Skeletal muscle tissue (tissue), 4 donors: ENCODE measurements around the gene DNAJC16. TPM values are rescaled to one million over a fixed set of nuclear protein-coding genes. Genes with fewer than 3 reads are reported as not detected.
"Not testable (repeated sequence)": the region's sequence is repeated elsewhere in the genome, so short reads cannot be mapped to it uniquely, and the experiment has no call there.

ENCODE experiments used
- H3K27ac ChIP-seq: one replicate; pipeline ENCODE4 v1.7.0; 2013; ENCODE audit warnings: mild to moderate bottlenecking, low read depth, low read length, inconsistent platforms
- H3K27me3 ChIP-seq, 3 donors: one replicate each; pipeline ENCODE4 v1.7.0; 2013; ENCODE audit warnings: low read length in 3 of 3; ENCODE audit not compliant: control insufficient read depth in 3 of 3, insufficient read depth in 3 of 3
- H3K36me3 ChIP-seq, 3 donors: one replicate each; pipeline ENCODE4 v1.7.0; 2013; ENCODE audit warnings: low read length in 3 of 3; ENCODE audit not compliant: control insufficient read depth in 3 of 3, insufficient read depth in 3 of 3
- H3K4me1 ChIP-seq, 3 donors: one replicate each; pipeline ENCODE4 v1.7.0; 2013; ENCODE audit warnings: low read length in 3 of 3, mild to moderate bottlenecking in 3 of 3; ENCODE audit not compliant: control insufficient read depth in 3 of 3, insufficient read depth in 3 of 3
- H3K4me3 ChIP-seq, 3 donors: one replicate each; pipeline ENCODE4 v1.7.0; 2013; ENCODE audit warnings: low read length in 3 of 3
- H3K9ac ChIP-seq, 3 donors: one replicate each; pipeline ENCODE4 v1.7.0; 2013; ENCODE audit warnings: low read length in 3 of 3, mild to moderate bottlenecking in 3 of 3, moderate library complexity in 2 of 3, low read depth in 1 of 3
- H3K9me3 ChIP-seq, 3 donors: one replicate each; pipeline ENCODE4 v1.7.0; 2013; ENCODE audit warnings: low read length in 3 of 3; ENCODE audit not compliant: control insufficient read depth in 3 of 3
- total RNA-seq: library from RNA; depleted of rRNA; stranded (reverse); fragments of >200 nt; gene quantifications from one replicate; pipeline ENCODE4 v1.2.3, GENCODE V29; 2014
- donor health status: Osteomylitis.

Gene DNAJC16
- total RNA-seq, 1 donor from 2014 or later = 16.7 TPM

- H3K4me3 ChIP-seq = no peak overlapping the region
- H3K27me3 ChIP-seq = no peaks in the 10 kb centered on the region
- no peak overlapping the region for H3K9ac ChIP-seq
- peaks cover 19 to 39% (median 31%) of the 10 kb centered on the region in 3 donors for H3K36me3 ChIP-seq
- H3K27ac ChIP-seq = no peak overlapping the region
- no peaks in the 10 kb centered on the region for H3K4me1 ChIP-seq
- no peaks in the 10 kb centered on the region for H3K9me3 ChIP-seq
Observed at GRCh38 chr1:15506831-15507230, 19.8 kb upstream of the DNAJC16 start.

- H3K27me3 ChIP-seq = no peaks in the 10 kb centered on the region
- no peaks in the 10 kb centered on the region for H3K4me1 ChIP-seq
- no peak overlapping the region for H3K27ac ChIP-seq
- no peak overlapping the region for H3K4me3 ChIP-seq
- H3K9ac ChIP-seq = no peak overlapping the region
- peaks cover 22 to 40% (median 31%) of the 10 kb centered on the region in 3 donors for H3K36me3 ChIP-seq
- no peaks in the 10 kb centered on the region for H3K9me3 ChIP-seq
Observed at GRCh38 chr1:15507278-15507677, 19.4 kb upstream of the DNAJC16 start.

- Histone ChIP-seq H3K4me1 (no peaks in the 10 kb centered on the region), H3K9ac (no peak overlapping the region), H3K4me3 (no peak overlapping the region), H3K36me3 (peaks cover 16 to 34% (median 20%) of the 10 kb centered on the region in 3 donors), H3K9me3 (no peaks in the 10 kb centered on the region), H3K27me3 (no peaks in the 10 kb centered on the region), H3K27ac (no peak overlapping the region)
Observed at GRCh38 chr1:15508700-15509487, 17.8 kb upstream of the DNAJC16 start.

GRCh38 chr1:15509586-15509985 is 17.1 kb upstream of the DNAJC16 start:
- Histone ChIP-seq H3K27ac (no peak overlapping the region), H3K36me3 (peaks cover 13 to 28% (median 16%) of the 10 kb centered on the region in 3 donors), H3K4me1 (no peaks in the 10 kb centered on the region), H3K9me3 (no peaks in the 10 kb centered on the region), H3K27me3 (no peaks in the 10 kb centered on the region), H3K9ac (no peak overlapping the region), H3K4me3 (no peak overlapping the region)

GRCh38 chr1:15510611-15511405 is 15.8 kb upstream of the DNAJC16 start:
- no peak overlapping the region for H3K4me3 ChIP-seq
- no peaks in the 10 kb centered on the region for H3K9me3 ChIP-seq
- H3K27ac ChIP-seq = no peak overlapping the region
- H3K4me1 ChIP-seq = no peaks in the 10 kb centered on the region
- H3K36me3 ChIP-seq = peaks cover 3 to 20% (median 8%) of the 10 kb centered on the region in 3 donors
- H3K9ac ChIP-seq = no peak overlapping the region
- no peaks in the 10 kb centered on the region for H3K27me3 ChIP-seq

- Histone ChIP-seq H3K4me1 (no peaks in the 10 kb centered on the region), H3K9ac (no peak overlapping the region), H3K27ac (no peak overlapping the region), H3K27me3 (no peaks in the 10 kb centered on the region), H3K36me3 (peaks cover 14 to 18% (median 14%) of the 10 kb centered on the region in 3 donors), H3K4me3 (no peak overlapping the region), H3K9me3 (no peaks in the 10 kb centered on the region)
Observed at GRCh38 chr1:15513192-15513591, 13.5 kb upstream of the DNAJC16 start.

GRCh38 chr1:15513919-15514318 is 12.7 kb upstream of the DNAJC16 start:
- Histone ChIP-seq H3K36me3 (peaks cover 14 to 18% (median 14%) of the 10 kb centered on the region in 3 donors), H3K4me3 (no peak overlapping the region), H3K9ac (no peak overlapping the region), H3K27ac (no peak overlapping the region), H3K9me3 (no peaks in the 10 kb centered on the region), H3K27me3 (no peaks in the 10 kb centered on the region), H3K4me1 (no peaks in the 10 kb centered on the region)

- H3K4me1 ChIP-seq, H3K27ac ChIP-seq, H3K27me3 ChIP-seq, H3K9ac ChIP-seq, H3K4me3 ChIP-seq, H3K9me3 ChIP-seq: not testable (repeated sequence)
- H3K36me3 ChIP-seq = peaks cover 14 to 18% (median 14%) of the 10 kb centered on the region in 3 donors
Observed at GRCh38 chr1:15514557-15514956, 12.1 kb upstream of the DNAJC16 start.

- Histone ChIP-seq H3K9me3 (no peaks in the 10 kb centered on the region), H3K36me3 (peaks cover 14 to 18% (median 14%) of the 10 kb centered on the region in 3 donors), H3K27ac (no peak overlapping the region), H3K4me1 (no peaks in the 10 kb centered on the region), H3K4me3 (no peak overlapping the region), H3K27me3 (no peaks in the 10 kb centered on the region), H3K9ac (no peak overlapping the region)
Observed at GRCh38 chr1:15515022-15515663, 11.5 kb upstream of the DNAJC16 start.
